Upper lobe of left lung (tissue), 6 donors: ENCODE measurements around the gene TMEM39A. TPM values are rescaled to one million over a fixed set of nuclear protein-coding genes. Genes with fewer than 3 reads are reported as not detected.

ENCODE experiments used
- ATAC-seq, 2 donors: fragments of 200-7000 bp; cut with Tn5 transposase; one replicate each; pipeline ENCODE4 v1.9.1; 2022; ENCODE audit warnings: mild to moderate bottlenecking in 2 of 2, moderate library complexity in 2 of 2; ENCODE audit not compliant: low FRiP score in 2 of 2
- DNase-seq, 2 donors: peaks; one replicate each; pipeline ENCODE4 v3.0.0-alpha.2; 2019 to 2020
- H3K27ac ChIP-seq, 4 donors: fragments of 200-600 bp; sonication (generic); one replicate each; pipeline ENCODE4 v1.5.1; 2016 to 2019
- H3K27me3 ChIP-seq, 4 donors: fragments of 200-600 bp; sonication (generic); one replicate each; pipeline ENCODE4 v1.5.1; 2017 to 2019
- H3K36me3 ChIP-seq, 4 donors: fragments of 200-600 bp; sonication (generic); one replicate each; pipeline ENCODE4 v1.5.1; 2016 to 2019
- H3K4me1 ChIP-seq, 4 donors: fragments of 200-600 bp; sonication (generic); one replicate each; pipeline ENCODE4 v1.5.1; 2018 to 2019
- H3K4me3 ChIP-seq, 4 donors: fragments of 200-600 bp; sonication (generic); one replicate each; pipeline ENCODE4 v1.5.1; 2017 to 2019; ENCODE audit warnings: mild to moderate bottlenecking in 2 of 4, moderate library complexity in 1 of 4
- H3K9me3 ChIP-seq, 4 donors: fragments of 200-600 bp; sonication (generic); one replicate each; pipeline ENCODE4 v1.5.1; 2018 to 2019
- EP300 ChIP-seq, 4 donors: sonication (generic); formaldehyde crosslinking; IDR thresholded peaks; one replicate each; pipeline ENCODE4 v1.5.1; 2017; ENCODE audit warnings: antibody characterized with exemption in 4 of 4, control low read depth in 2 of 4
- POLR2A ChIP-seq, 4 donors: fragments of 450-650 bp; IDR thresholded peaks; one replicate each; pipeline ENCODE4 v1.5.1; 2016 to 2017; ENCODE audit warnings: antibody characterized with exemption in 4 of 4, mild to moderate bottlenecking in 2 of 4
- POLR2AphosphoS5 ChIP-seq, 2 donors: sonication (generic); formaldehyde crosslinking; IDR thresholded peaks; one replicate each; pipeline ENCODE4 v1.5.1; 2017; ENCODE audit warnings: antibody characterized with exemption in 2 of 2
- WGBS, 2 donors: methylation state at CpG; one replicate each; pipeline ENCODE4 v1.1.5; 2017 to 2018; 5-methylcytosine and 5-hydroxymethylcytosine counted together
- total RNA-seq, 6 donors: library from RNA; depleted of rRNA in 4 of 6; stranded (reverse); fragments of >200 nt in 4 of 6; gene quantifications; one replicate each; pipeline versions ENCODE4 v1.1.0 to v1.2.1, GENCODE V29; 2016 to 2021
- TF ChIP-seq, protein P1 (sequence below), 6 experiments: fragments of 450-650 bp in 4 of 6; fragments of 200-600 bp in 2 of 6; sonication (generic) in 2 of 6; IDR thresholded peaks; one replicate each; pipeline ENCODE4 v1.5.1; 2016 to 2019; ENCODE audit warnings: antibody characterized with exemption in 6 of 6
- donor health status: DM: no; HTN: no; CAD: no; lungs with moderate emphysema.
- donor health status: DM: no; HTN: yes; CAD: no; lungs with severe emphysema.

TMEM39A gene
- total RNA-seq, 6 donors from 2014 or later, result 15.9 to 52.6 (median 46.1) TPM

GRCh38 chr3:119485563-119485962 is 22.1 kb upstream of the TMEM39A start:
- 97 to 100% methylated on average over 2 of the region's 2 CpGs for WGBS, 2 donors
- Histone ChIP-seq H3K36me3 (peaks cover 12 to 73% (median 27%) of the 10 kb centered on the region in 4 donors), H3K9me3 (no peaks in the 10 kb centered on the region), H3K27ac (no peak overlapping the region), H3K27me3 (no peaks in the 10 kb centered on the region), H3K4me1 (no peaks in the 10 kb centered on the region), H3K4me3 (no peak overlapping the region)
- TF ChIP-seq POLR2A (IDR thresholded peaks at IDR 0.05), result no peak
- no peak for TF ChIP-seq EP300 (IDR thresholded peaks at IDR 0.05)
- no peak for TF ChIP-seq POLR2AphosphoS5 (IDR thresholded peaks at IDR 0.05)
- TF ChIP-seq, protein P1, sequence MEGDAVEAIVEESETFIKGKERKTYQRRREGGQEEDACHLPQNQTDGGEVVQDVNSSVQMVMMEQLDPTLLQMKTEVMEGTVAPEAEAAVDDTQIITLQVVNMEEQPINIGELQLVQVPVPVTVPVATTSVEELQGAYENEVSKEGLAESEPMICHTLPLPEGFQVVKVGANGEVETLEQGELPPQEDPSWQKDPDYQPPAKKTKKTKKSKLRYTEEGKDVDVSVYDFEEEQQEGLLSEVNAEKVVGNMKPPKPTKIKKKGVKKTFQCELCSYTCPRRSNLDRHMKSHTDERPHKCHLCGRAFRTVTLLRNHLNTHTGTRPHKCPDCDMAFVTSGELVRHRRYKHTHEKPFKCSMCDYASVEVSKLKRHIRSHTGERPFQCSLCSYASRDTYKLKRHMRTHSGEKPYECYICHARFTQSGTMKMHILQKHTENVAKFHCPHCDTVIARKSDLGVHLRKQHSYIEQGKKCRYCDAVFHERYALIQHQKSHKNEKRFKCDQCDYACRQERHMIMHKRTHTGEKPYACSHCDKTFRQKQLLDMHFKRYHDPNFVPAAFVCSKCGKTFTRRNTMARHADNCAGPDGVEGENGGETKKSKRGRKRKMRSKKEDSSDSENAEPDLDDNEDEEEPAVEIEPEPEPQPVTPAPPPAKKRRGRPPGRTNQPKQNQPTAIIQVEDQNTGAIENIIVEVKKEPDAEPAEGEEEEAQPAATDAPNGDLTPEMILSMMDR (IDR thresholded peaks at IDR 0.05), result no peak
- ATAC-seq (no peak), DNase-seq (no peak)

DNA sequence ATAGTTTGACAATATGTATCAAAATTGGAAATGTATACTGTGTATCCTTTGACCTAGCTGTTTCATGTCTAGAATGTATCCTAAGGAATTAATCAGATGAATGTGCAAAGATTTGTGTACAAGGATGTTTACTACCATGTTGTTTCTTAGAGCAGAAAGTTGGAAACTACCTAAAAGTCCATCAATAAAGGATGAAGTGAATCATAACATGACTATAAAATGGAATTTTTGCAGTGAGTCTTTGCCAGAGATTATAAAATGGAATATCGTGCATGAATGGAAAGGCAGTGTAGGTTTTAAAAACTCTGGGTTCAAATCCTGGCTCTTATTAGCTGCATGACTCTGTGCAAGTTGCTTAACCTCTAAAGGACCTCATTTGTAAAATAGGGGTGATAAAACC is 19.7 kb upstream of the TMEM39A start:
- Histone ChIP-seq H3K4me3 (no peak overlapping the region), H3K27me3 (no peaks in the 10 kb centered on the region), H3K27ac (no peak overlapping the region), H3K9me3 (no peaks in the 10 kb centered on the region), H3K4me1 (no peaks in the 10 kb centered on the region), H3K36me3 (peaks cover 12 to 72% (median 32%) of the 10 kb centered on the region in 4 donors)
- TF ChIP-seq POLR2AphosphoS5 (IDR thresholded peaks at IDR 0.05) (no peak), EP300 (IDR thresholded peaks at IDR 0.05) (no peak), POLR2A (IDR thresholded peaks at IDR 0.05) (no peak)
- TF ChIP-seq, protein P1 (IDR thresholded peaks at IDR 0.05), result no peak
- no peak for ATAC-seq
- DNase-seq, result no peak
- 85 to 90% methylated on average over 1 of the region's 1 CpG for WGBS, 2 donors

- Histone ChIP-seq H3K27ac (no peak overlapping the region), H3K4me3 (no peak overlapping the region), H3K36me3 (peaks cover 7 to 58% (median 29%) of the 10 kb centered on the region in 4 donors), H3K27me3 (no peaks in the 10 kb centered on the region), H3K9me3 (no peaks in the 10 kb centered on the region), H3K4me1 (no peaks in the 10 kb centered on the region)
- no peak for DNase-seq
- TF ChIP-seq, protein P1 (IDR thresholded peaks at IDR 0.05), result no peak
- TF ChIP-seq EP300 (IDR thresholded peaks at IDR 0.05) (no peak), POLR2AphosphoS5 (IDR thresholded peaks at IDR 0.05) (no peak), POLR2A (IDR thresholded peaks at IDR 0.05) (no peak)
- ATAC-seq, result no peak
- WGBS, 2 donors, result 92 to 94% methylated on average over 2 of the region's 2 CpGs
These were observed 17.7 kb upstream of the TMEM39A start for GRCh38 chr3:119481079-119481478.

DNA sequence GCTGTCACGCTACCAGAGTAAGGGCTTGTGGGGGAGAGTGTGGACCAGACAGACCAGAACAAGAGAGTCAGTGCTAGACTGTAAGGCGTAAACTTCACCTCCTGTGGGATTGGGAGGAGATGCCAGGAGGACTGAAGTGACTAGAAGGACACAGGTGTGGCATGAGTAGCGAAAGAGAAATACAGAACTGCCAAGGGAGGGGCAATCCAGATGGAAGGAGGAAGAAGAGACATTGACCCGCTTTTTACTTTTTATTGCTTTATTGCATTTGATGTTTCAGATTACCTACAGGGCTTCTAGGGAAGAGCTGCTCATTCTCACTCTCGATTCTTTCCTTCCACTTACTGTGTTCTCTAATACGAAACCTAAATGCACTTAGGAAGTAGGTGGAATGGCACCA is 7.5 kb upstream of the TMEM39A start:
- H3K27me3 ChIP-seq, result no peaks in the 10 kb centered on the region
- no peak for ATAC-seq
- 95 to 96% methylated on average over 6 of the region's 6 CpGs for WGBS, 2 donors

More for the DNA sequence above, 7.5 kb upstream of the TMEM39A start:
- no peak for DNase-seq
- TF ChIP-seq EP300 (IDR thresholded peaks at IDR 0.05), result no peak
- TF ChIP-seq POLR2AphosphoS5 (IDR thresholded peaks at IDR 0.05), result no peak
- TF ChIP-seq, protein P1 (IDR thresholded peaks at IDR 0.05), result no peak
- no peak for TF ChIP-seq POLR2A (IDR thresholded peaks at IDR 0.05)
- Histone ChIP-seq H3K4me1 (peaks cover 9 to 27% (median 15%) of the 10 kb centered on the region in 4 donors), H3K27ac (no peak overlapping the region), H3K36me3 (peaks cover 4 to 36% (median 14%) of the 10 kb centered on the region in 4 donors), H3K4me3 (no peak overlapping the region), H3K9me3 (no peaks in the 10 kb centered on the region)
